Measurements from ENCODE around the gene WDR7.

Gene WDR7

GRCh38 chr18:56658261-56658660 is 7.1 kb downstream of the WDR7 start:
- DNase-seq: no peak

- no peak for DNase-seq
Observed at GRCh38 chr18:56659111-56659510, 8.0 kb downstream of the WDR7 start.

GRCh38 chr18:56660655-56661054 is 9.5 kb downstream of the WDR7 start:
- DNase-seq: no peak

- no peak for DNase-seq
Observed at GRCh38 chr18:56661360-56662062, 10.4 kb downstream of the WDR7 start.

GRCh38 chr18:56662063-56662408 is 10.9 kb downstream of the WDR7 start:
- DNase-seq: no peak

GRCh38 chr18:56662502-56662901 is 11.3 kb downstream of the WDR7 start:
- DNase-seq: no peak

- no peak for DNase-seq
Observed at GRCh38 chr18:56662902-56663301, 11.7 kb downstream of the WDR7 start.

GRCh38 chr18:56672391-56672790 is 21.2 kb downstream of the WDR7 start:
- no peak for DNase-seq

- no peak for DNase-seq
Observed at GRCh38 chr18:56672981-56673380, 21.8 kb downstream of the WDR7 start.

GRCh38 chr18:56676639-56677038 is 25.5 kb downstream of the WDR7 start:
- no peak for DNase-seq

GRCh38 chr18:56678836-56679565 is 27.8 kb downstream of the WDR7 start:
- DNase-seq: no peak

- no peak for DNase-seq
Observed at GRCh38 chr18:56684277-56684676, 33.1 kb downstream of the WDR7 start.

- no peak for DNase-seq
Observed at GRCh38 chr18:56691530-56691929, 40.4 kb downstream of the WDR7 start.

GRCh38 chr18:56696966-56697365 is 45.8 kb downstream of the WDR7 start:
- no peak for DNase-seq

- peak; percentile 63 for DNase-seq
Observed at GRCh38 chr18:56702946-56703345, 51.8 kb downstream of the WDR7 start.

GRCh38 chr18:56709463-56709862 is 58.3 kb downstream of the WDR7 start:
- no peak for DNase-seq

GRCh38 chr18:56711708-56712445 is 60.7 kb downstream of the WDR7 start:
- peak; percentile 77 for DNase-seq

GRCh38 chr18:56712761-56713160 is 61.6 kb downstream of the WDR7 start:
- DNase-seq: no peak

GRCh38 chr18:56715121-56715520 is 64.0 kb downstream of the WDR7 start:
- DNase-seq: no peak

- DNase-seq: no peak
Observed at GRCh38 chr18:56716692-56717146, 65.6 kb downstream of the WDR7 start.

- no peak for DNase-seq
Observed at GRCh38 chr18:56721031-56721430, 69.9 kb downstream of the WDR7 start.

- DNase-seq: no peak
Observed at GRCh38 chr18:56721491-56721890, 70.3 kb downstream of the WDR7 start.

GRCh38 chr18:56722518-56722917 is 71.4 kb downstream of the WDR7 start:
- DNase-seq: no peak

GRCh38 chr18:56723068-56723467 is 71.9 kb downstream of the WDR7 start:
- DNase-seq: no peak
